Neural crest cell (in vitro differentiated cells): ENCODE data around the gene CD38. TPM values are rescaled to one million over a fixed set of nuclear protein-coding genes. Genes with fewer than 3 reads are reported as not detected.

Experiments
- total RNA-seq: library from RNA; stranded (reverse); gene quantifications from 2 replicates; pipeline ENCODE4 v1.2.1, GENCODE V29; 2021

CD38 gene
- total RNA-seq, 1 donor from 2014 or later: 0.05 TPM

Other genes starting within 250 kb of the CD38 start
- 71.2 and 74.3 TPM in 2 replicates for gene FBXL5, start 123.0 kb upstream of the CD38 start, total RNA-seq
- 33.6 and 39.5 TPM in 2 replicates for gene FAM200B, start 96.5 kb upstream of the CD38 start, total RNA-seq
- 0.75 and 1.1 TPM in 2 replicates for gene BST1, start 75.3 kb upstream of the CD38 start, total RNA-seq
- not detected in 2 replicates for gene FGFBP1, start 160.4 kb downstream of the CD38 start, total RNA-seq
- gene FGFBP2, start 184.8 kb downstream of the CD38 start, total RNA-seq: 0.28 TPM in 1 of 2 replicates, not detected in the other